Measurements from ENCODE around the gene RHBDL1. TPM values are rescaled to one million over a fixed set of nuclear protein-coding genes. Genes with fewer than 3 reads are reported as not detected.

Gene RHBDL1
- total and polyA plus RNA-seq, 9 of the 15 experiments (the other 6 are each of a cell fraction or from before 2014, with no cell fraction given) = 0.03 to 5.6 (median 1.3) TPM; not detected in 1

GRCh38 chr16:636206-637080, 39.0 kb upstream of the RHBDL1 start, which contains the start of gene METTL26 (continued):
- peak; percentile 91 for TF ChIP-seq ZBTB40 (IDR thresholded peaks at IDR 0.05)
- no peak for TF ChIP-seq ZBTB40 (CRISPR knock-in tag; IDR thresholded peaks at IDR 0.05)
- TF ChIP-seq, protein P1, sequence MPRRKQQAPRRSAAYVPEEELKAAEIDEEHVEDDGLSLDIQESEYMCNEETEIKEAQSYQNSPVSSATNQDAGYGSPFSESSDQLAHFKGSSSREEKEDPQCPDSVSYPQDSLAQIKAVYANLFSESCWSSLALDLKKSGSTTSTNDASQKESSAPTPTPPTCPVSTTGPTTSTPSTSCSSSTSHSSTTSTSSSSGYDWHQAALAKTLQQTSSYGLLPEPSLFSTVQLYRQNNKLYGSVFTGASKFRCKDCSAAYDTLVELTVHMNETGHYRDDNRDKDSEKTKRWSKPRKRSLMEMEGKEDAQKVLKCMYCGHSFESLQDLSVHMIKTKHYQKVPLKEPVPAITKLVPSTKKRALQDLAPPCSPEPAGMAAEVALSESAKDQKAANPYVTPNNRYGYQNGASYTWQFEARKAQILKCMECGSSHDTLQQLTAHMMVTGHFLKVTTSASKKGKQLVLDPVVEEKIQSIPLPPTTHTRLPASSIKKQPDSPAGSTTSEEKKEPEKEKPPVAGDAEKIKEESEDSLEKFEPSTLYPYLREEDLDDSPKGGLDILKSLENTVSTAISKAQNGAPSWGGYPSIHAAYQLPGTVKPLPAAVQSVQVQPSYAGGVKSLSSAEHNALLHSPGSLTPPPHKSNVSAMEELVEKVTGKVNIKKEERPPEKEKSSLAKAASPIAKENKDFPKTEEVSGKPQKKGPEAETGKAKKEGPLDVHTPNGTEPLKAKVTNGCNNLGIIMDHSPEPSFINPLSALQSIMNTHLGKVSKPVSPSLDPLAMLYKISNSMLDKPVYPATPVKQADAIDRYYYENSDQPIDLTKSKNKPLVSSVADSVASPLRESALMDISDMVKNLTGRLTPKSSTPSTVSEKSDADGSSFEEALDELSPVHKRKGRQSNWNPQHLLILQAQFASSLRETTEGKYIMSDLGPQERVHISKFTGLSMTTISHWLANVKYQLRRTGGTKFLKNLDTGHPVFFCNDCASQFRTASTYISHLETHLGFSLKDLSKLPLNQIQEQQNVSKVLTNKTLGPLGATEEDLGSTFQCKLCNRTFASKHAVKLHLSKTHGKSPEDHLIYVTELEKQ (CRISPR knock-in tag; IDR thresholded peaks at IDR 0.05) = peak; percentile 53; the same call in 1 of the 2 replicates
- TF ChIP-seq SRSF7 (optimal IDR thresholded peaks at IDR 0.05; ENCODE audit: low read depth, low read length) = no peak
- no peak; the same call in 1 of the 2 replicates for TF ChIP-seq CEBPG (CRISPR knock-in tag; IDR thresholded peaks at IDR 0.05)
- no peak for TF ChIP-seq CEBPG (tag; conservative IDR thresholded peaks at IDR 0.05 in 1 of 2, IDR thresholded peaks at IDR 0.05 in 1 of 2)
- 0 out of 2 replicates have a peak, but pooled peaks have one; percentile 57 for TF ChIP-seq THRB (CRISPR knock-in tag; conservative IDR thresholded peaks at IDR 0.05)
- TF ChIP-seq NCOA6 (IDR thresholded peaks at IDR 0.05) = peak; percentile 95
- TF ChIP-seq CBFA2T2 (conservative IDR thresholded peaks at IDR 0.05) = no peak
- peak; percentile 91 for TF ChIP-seq RBFOX2 (IDR thresholded peaks at IDR 0.05; ENCODE audit: low read depth, low read length)
- TF ChIP-seq RFX5 (IDR thresholded peaks at IDR 0.05; ENCODE audit: low read depth, low read length) = peak; percentile 74; the same call in 1 of the 2 replicates
- no peak for TF ChIP-seq BMI1 (IDR thresholded peaks at IDR 0.05; ENCODE audit: low read length)

All from K562 (cell line).